Chondrocyte (in vitro differentiated cells): Measurements from ENCODE around the gene STX11. TPM values are rescaled to one million over a fixed set of nuclear protein-coding genes. Genes with fewer than 3 reads are reported as not detected.

Experiments used
- DNase-seq: peaks from one replicate; pipeline ENCODE4 v3.0.0; 2021; ENCODE audit warnings: mixed read lengths, low spot score
- H3K27ac Mint-ChIP-seq: one replicate; pipeline ENCODE4 v1.8.0; 2021; ENCODE audit warnings: mild to moderate bottlenecking, moderate library complexity, mixed read lengths; ENCODE audit not compliant: unreplicated experiment
- H3K27me3 Mint-ChIP-seq: 2 replicates; pipeline ENCODE4 v1.8.0; 2021; ENCODE audit warnings: low read depth, mixed read lengths
- H3K36me3 Mint-ChIP-seq: 2 replicates; pipeline ENCODE4 v1.8.0; 2021; ENCODE audit warnings: low read depth, mixed read lengths
- H3K4me1 Mint-ChIP-seq: 2 replicates; pipeline ENCODE4 v1.8.0; 2021; ENCODE audit warnings: low read depth, mild to moderate bottlenecking, mixed read lengths
- H3K4me3 Mint-ChIP-seq: one replicate; pipeline ENCODE4 v1.8.0; 2021; ENCODE audit warnings: mild to moderate bottlenecking, moderate library complexity, mixed read lengths; ENCODE audit not compliant: unreplicated experiment
- H3K9me3 Mint-ChIP-seq: 2 replicates; pipeline ENCODE4 v1.8.0; 2021; ENCODE audit warnings: low read depth, mixed read lengths
- CTCF ChIP-seq: fragments of 200-600 bp; sonication (generic); IDR thresholded peaks from 2 replicates; pipeline ENCODE4 v1.5.0; 2021; ENCODE audit warnings: antibody characterized with exemption, mild to moderate bottlenecking, moderate library complexity
- total RNA-seq: library from RNA; stranded (reverse); gene quantifications from 3 replicates; pipeline ENCODE4 v1.2.1, GENCODE V29; 2021

STX11 gene
- total RNA-seq, 1 donor from 2014 or later = 3.1 TPM

- no peaks in the 10 kb centered on the region for H3K9me3 Mint-ChIP-seq
- no peaks in the 10 kb centered on the region for H3K27me3 Mint-ChIP-seq
- H3K4me1 Mint-ChIP-seq = peaks cover 29% of the 10 kb centered on the region
- H3K27ac Mint-ChIP-seq = no peak overlapping the region
- DNase-seq = no peak
- TF ChIP-seq CTCF = no peak
- H3K4me3 Mint-ChIP-seq = no peak overlapping the region
- peaks cover 2% of the 10 kb centered on the region for H3K36me3 Mint-ChIP-seq
Observed at GRCh38 chr6:144153260-144153659, 2.9 kb downstream of the STX11 start.

GRCh38 chr6:144153971-144154370 is 3.7 kb downstream of the STX11 start:
- H3K4me3 Mint-ChIP-seq = no peak overlapping the region
- no peak overlapping the region for H3K27ac Mint-ChIP-seq
- DNase-seq = no peak
- H3K36me3 Mint-ChIP-seq = peaks cover 2% of the 10 kb centered on the region
- H3K27me3 Mint-ChIP-seq = no peaks in the 10 kb centered on the region
- peaks cover 36% of the 10 kb centered on the region for H3K4me1 Mint-ChIP-seq
- TF ChIP-seq CTCF = no peak
- H3K9me3 Mint-ChIP-seq = no peaks in the 10 kb centered on the region

GRCh38 chr6:144155529-144155928 is 5.2 kb downstream of the STX11 start:
- peaks cover 2% of the 10 kb centered on the region for H3K36me3 Mint-ChIP-seq
- H3K27ac Mint-ChIP-seq = no peak overlapping the region
- H3K27me3 Mint-ChIP-seq = no peaks in the 10 kb centered on the region
- TF ChIP-seq CTCF = no peak
- DNase-seq = no peak
- peaks cover 38% of the 10 kb centered on the region for H3K4me1 Mint-ChIP-seq
- no peak overlapping the region for H3K4me3 Mint-ChIP-seq
- H3K9me3 Mint-ChIP-seq = no peaks in the 10 kb centered on the region

- Mint-ChIP-seq H3K4me3 (no peak overlapping the region), H3K36me3 (peaks cover 2% of the 10 kb centered on the region), H3K4me1 (peaks cover 30% of the 10 kb centered on the region), H3K27me3 (no peaks in the 10 kb centered on the region), H3K27ac (no peak overlapping the region), H3K9me3 (no peaks in the 10 kb centered on the region)
- no peak for DNase-seq
- TF ChIP-seq CTCF = no peak
Observed at GRCh38 chr6:144156338-144156737, 6.0 kb downstream of the STX11 start.

- H3K36me3 Mint-ChIP-seq = peaks cover 2% of the 10 kb centered on the region
- no peaks in the 10 kb centered on the region for H3K9me3 Mint-ChIP-seq
- DNase-seq = no peak
- peak overlapping the region; percentile 79 for H3K27ac Mint-ChIP-seq
- no peak overlapping the region for H3K4me3 Mint-ChIP-seq
- TF ChIP-seq CTCF = no peak
- H3K27me3 Mint-ChIP-seq = no peaks in the 10 kb centered on the region
- peaks cover 27% of the 10 kb centered on the region for H3K4me1 Mint-ChIP-seq
Observed at GRCh38 chr6:144156991-144157390, 6.7 kb downstream of the STX11 start.
